ENCODE results near the gene MOV10. TPM values are rescaled to one million over a fixed set of nuclear protein-coding genes. Genes with fewer than 3 reads are reported as not detected.

Gene MOV10
- total RNA-seq, 1 donor from 2014 or later: 36.7 TPM

DNA sequence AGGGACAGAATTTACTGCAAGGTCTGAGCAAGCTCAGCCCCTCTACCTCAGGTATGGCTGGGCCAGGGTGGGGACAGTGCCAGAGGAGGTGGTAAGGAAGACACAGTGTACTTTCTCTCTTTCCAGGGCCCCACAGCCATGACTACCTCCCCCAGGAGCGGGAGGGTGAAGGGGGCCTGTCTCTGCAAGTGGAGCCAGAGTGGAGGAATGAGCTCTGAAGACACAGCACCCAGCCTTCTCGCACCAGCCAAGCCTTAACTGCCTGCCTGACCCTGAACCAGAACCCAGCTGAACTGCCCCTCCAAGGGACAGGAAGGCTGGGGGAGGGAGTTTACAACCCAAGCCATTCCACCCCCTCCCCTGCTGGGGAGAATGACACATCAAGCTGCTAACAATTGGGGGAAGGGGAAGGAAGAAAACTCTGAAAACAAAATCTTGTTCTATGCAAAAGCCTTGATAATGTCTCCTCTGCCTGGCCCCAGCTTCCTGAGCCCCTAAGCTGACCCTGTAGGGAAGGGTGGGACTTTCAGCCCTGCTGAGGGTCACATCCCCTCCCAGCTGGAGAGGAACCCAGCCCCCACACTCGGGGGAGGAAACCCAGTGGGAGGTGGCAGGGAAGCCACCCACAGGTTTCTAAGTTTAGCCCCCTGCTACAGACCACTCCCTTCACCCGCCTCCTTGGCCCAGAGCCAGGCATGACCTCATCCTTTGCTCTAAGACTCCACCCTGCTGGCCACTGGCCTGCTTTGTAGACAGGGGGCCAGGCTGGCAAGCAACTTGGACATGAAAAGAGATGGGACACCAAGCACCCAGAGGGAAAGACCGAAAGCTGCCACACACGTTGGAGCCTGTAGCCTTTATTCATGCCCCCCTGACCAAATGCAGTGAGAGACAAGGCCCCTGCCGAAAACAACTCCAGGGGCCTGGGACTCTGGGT, 26.1 kb downstream of the MOV10 start:
- DNase-seq: peak; percentile 99

GRCh38 chr1:112701227-112702066, 27.0 kb downstream of the MOV10 start:
- DNase-seq: no peak

GRCh38 chr1:112702067-112702395, 27.6 kb downstream of the MOV10 start:
- no peak for DNase-seq

DNA sequence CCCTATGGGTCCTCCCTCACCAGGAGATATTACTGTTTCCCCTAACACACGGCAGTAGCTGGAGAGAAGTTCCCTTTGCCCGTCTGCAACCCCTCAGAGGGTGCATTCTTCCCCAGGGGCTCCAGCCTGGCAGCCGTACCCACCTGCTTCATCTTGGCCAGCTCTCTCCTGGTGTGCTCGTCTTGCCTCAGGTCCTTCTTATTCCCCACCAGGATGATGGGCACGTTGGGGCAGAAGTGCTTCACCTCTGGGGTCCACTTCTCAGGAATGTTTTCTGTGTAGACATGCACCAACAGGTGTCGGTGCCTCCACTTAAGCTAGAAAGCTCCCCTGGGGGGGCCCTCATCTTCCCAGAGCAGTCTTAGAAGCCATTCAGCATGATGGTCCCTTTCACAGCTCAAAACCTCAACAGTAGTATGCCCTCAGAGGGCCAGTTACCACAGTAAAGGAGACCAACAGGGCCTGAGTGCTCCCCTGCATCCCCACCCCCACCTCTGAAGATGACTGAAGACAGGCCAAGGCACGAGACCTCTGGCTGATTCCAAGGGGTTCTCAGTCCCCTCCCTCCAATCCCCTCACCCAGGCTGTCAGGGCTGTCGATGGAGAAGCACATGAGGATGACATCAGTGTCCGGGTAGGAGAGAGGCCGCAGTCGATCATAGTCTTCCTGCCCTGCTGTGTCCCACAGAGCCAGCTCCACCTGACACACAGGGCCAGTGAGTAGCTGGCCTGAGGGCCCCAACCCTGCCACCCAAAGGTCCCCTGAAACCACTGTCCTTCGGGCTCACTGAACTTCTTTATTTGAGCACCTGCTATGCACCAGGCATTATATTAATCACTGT, 28.2 kb downstream of the MOV10 start:
- no peak for DNase-seq

DNA sequence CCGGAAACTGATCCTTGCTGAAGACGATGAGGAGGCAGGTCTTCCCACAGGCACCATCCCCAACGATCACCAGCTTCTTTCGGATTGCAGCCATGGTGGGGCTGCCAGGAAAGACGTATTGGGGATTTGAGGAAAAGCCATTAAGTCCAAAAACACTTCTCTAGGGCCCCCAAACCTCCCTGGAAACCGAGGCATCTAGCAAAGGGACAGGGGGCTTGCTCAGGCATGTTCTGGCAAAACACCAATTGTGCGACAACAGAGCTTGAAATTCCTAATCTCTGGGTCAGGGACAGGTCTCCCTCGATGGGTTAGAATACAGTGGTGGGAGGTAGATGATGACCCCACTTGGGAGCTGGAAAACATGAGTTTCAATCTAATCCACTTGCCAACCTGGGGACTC, 29.2 kb downstream of the MOV10 start:
- no peak for DNase-seq

DNA sequence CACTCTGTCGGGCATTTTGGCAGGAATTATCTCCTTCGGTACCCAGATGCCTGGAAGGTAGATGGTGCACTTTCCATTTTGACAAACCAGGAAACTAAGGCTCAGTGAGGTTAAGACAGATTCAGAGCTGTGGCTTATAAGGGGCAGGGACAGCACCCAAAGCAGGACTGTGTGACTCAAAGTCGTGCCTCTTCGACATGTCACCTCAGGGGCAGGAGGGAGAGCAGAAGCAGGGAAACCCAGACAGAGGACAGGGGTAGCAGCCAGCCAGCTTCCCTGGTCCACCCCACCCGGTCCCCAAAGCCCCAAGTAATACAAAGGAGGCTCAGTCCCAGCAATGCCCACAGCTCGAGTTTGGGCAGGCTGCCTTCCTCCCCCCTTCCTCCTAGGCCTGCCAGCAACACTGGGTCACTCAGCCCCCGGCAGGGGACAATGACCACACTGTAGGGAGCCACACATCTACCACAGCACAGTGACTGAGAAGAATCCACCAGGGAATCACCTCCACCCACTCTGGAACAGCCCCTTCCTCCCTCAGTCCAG, 30.0 kb downstream of the MOV10 start:
- peak; percentile 77 for DNase-seq

DNA sequence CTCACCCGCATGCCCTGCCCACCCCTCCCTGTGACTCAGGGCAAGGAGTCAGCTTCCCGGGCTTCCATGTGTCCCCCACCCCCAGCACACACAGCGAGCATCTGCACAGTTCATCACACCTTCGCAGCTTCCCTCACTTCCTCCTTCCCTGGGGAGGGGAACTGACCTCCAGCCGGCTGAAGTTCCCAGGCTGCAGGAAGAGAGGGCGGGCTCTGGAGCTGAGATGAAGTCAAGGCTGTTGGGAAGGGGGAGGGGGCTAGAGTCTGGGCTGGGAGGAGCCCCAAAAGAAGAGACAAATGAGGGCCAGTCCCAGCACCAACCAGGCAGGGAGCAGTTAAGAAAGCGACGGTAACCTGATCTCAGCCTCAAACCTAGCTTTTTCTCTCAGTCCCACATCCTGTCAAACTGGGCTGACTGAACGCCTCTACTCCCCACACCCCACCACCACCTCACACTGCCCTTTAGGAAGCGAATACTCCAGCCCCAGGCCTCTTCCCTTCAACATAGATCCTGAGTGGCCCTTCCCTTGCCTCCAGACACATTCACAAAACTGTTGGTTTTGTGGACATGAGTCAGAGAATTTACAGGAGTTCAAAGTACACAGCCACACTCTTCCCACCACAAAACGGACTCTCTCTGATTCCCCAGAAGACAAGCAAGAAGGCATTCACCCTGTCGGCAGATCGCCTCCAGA, 30.6 kb downstream of the MOV10 start:
- DNase-seq: peak; percentile 97

- peak; percentile 69 for DNase-seq
These were observed 32.2 kb downstream of the MOV10 start, which contains the start of gene RHOC for GRCh38 chr1:112706505-112707220. Gene RHOC (minus strand): TSS chr1:112707127. CDS start chr1:112703799, 3,328 bp downstream.

GRCh38 chr1:112707221-112708001, 33.0 kb downstream of the MOV10 start:
- peak; percentile 69 for DNase-seq

- no peak for DNase-seq
These were observed 33.6 kb downstream of the MOV10 start for GRCh38 chr1:112708002-112708448.

DNA sequence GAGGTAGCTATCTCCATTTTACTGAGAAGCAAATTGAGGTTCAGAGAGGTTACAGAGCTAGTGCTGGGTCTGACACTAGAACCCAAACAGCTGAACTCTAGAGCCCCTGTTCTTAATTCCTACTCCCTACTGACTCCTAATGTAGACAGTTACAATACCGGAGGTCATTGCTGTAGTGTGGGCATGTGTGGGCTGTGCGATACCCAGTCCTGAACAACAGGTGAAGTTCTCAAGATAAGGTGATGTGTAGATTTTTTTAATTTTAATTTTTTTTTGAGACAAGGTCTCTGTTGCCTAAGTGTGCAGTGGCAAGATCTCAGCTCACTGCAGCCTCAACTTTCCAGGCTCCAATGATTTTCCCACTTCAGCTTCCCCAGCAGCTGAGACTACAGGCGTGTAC, 34.0 kb downstream of the MOV10 start:
- DNase-seq: no peak

GRCh38 chr1:112710159-112710558, 35.7 kb downstream of the MOV10 start:
- DNase-seq: no peak

GRCh38 chr1:112710586-112710985, 36.1 kb downstream of the MOV10 start:
- DNase-seq: no peak

DNA sequence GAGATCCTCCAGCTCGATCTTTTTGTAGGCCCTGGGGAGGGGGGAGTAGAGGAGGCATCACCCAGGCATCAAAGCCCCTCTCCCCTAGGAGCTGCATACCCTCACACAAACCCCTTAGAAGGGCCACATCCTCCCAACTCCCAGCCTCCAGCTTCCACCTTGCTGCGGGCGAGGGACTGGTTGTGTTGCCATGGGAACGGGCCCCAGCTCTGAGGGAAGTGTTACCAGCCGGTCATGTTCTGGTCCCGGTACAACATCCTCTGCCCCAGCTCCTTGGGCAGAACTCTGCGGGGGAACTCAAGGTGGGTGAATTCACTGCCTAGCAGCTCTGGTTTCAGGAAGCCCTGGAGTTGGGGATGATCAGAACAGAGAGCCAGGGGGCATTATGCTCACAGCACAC, 36.6 kb downstream of the MOV10 start:
- no peak for DNase-seq

DNA sequence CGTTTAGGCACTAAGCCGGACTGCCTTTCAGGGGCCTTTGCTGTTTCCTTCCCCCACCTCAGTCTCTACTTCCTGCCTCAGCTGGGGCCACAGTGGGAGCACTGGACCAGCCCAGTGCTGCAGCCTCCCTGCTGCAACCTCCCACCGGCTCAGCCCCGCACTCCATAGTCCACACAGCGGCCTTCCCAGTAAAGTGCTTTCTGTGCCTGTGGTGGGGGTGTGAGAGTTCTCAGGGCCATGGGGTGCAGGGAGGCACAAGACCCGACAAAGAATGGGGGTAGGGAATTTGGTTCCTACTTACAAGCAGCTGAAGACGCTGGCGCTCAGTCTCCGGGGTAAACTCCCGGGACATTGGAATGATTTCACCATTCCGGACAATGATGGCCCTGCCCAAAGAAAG, 37.2 kb downstream of the MOV10 start:
- no peak for DNase-seq

- no peak for DNase-seq
These were observed 37.7 kb downstream of the MOV10 start for GRCh38 chr1:112712191-112712590.

GRCh38 chr1:112712701-112713128, 38.3 kb downstream of the MOV10 start:
- no peak for DNase-seq

DNA sequence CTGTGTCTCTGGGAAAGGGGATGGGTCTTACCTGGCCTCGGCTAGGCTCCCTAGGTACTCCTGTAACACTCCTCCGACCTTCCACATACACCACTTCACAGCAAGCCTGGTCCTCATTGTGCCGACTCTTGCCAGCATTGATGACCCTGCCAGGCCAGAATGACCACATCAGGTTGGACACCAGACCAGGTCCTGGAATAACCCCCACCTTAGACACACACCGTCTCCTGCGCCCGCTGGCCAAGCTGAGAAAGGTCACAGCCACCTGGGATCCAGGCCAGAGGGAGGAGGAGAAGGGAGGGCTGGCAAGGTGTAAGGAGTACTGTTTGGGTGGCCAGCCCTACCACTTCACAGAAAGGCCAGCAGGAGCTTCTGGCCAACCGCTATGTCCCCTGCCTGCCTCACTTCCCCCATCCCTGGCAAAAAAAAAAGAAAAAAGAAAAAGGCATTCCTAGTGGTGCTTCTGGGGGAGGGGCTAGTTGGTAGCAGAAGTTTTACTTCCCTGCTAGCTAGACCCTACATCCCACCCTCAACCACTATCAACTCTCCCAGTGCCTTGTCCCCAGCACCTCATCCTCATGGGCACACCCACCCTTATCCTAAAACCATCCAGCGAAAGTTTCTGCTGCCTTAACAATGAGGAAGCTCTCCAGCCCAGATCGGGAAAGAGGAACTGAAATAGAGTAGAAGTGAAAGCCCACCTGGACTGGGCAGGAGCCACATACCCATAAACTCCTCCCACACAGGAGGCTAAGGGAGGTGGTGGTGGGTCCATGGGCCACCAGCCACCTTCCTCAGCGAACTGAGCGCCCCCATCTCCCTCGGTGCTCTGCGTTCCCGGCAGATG, 39.2 kb downstream of the MOV10 start:
- DNase-seq: no peak
